ENCODE results near the gene TRIM44.

Gene TRIM44

GRCh38 chr11:35814081-35814695, 151.6 kb downstream of the TRIM44 start:
- CTCF ChIA-PET = interaction anchor here (1.0 to 4.8 kb wide), 3 partner anchors 8 to 11 kb away, joined by 4 to 48 read pairs (median 5); no protein-coding TSS in a partner anchor
- DNase-seq (ENCODE audit: extremely low spot score) = no peak
- no peak for TF ChIP-seq CTCF (IDR thresholded peaks at IDR 0.05; ENCODE audit: control extremely low read depth, extremely low read depth, low read depth, missing control alignments)
- POLR2A ChIA-PET = no interaction called here

DNA sequence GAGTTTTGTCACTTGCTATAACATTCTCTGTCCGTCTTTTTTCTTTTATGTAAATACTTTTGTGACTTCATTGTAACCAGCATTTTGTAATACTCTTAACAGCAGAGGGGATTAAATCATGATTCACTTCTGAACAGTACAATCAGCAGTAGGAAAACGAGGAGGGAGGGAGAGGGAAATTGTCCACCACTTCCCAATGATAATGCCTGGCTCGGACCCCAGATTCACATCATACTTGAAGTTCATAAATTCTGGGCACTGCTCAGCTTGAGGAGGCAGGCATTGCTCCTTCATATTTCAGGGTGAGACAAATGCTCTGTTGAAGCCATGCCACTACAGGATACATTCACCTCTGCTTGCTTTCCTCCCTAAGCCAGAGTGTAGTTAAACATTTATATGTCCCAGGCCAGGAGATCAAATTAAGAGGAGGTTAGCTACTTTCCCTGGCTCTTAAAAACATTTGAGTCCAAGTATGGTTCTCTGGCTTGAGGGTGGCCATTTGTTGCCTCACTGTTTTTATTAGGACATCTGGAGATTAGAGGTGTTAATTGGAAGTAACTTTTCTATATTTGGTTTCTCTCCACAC, 152.2 kb downstream of the TRIM44 start:
- DNase-seq (ENCODE audit: extremely low spot score) = no peak
- TF ChIP-seq CTCF (IDR thresholded peaks at IDR 0.05; ENCODE audit: control extremely low read depth, extremely low read depth, low read depth, missing control alignments) = no peak
- CTCF ChIA-PET = interaction anchor here (1.7 to 4.8 kb wide), 2 partner anchors 7 to 12 kb away, joined by 5 to 48 read pairs; no protein-coding TSS in a partner anchor
- POLR2A ChIA-PET = no interaction called here

- no peak for TF ChIP-seq CTCF (IDR thresholded peaks at IDR 0.05; ENCODE audit: control extremely low read depth, extremely low read depth, low read depth, missing control alignments)
- no peak for DNase-seq (ENCODE audit: extremely low spot score)
- POLR2A ChIA-PET = no interaction called here
- CTCF ChIA-PET = interaction anchor here (1.5 to 2.4 kb wide), 3 partner anchors 9 to 16 kb away, joined by 3 to 6 read pairs (median 5); no protein-coding TSS in a partner anchor
Measured at GRCh38 chr11:35815556-35816315, 153.2 kb downstream of the TRIM44 start.

DNA sequence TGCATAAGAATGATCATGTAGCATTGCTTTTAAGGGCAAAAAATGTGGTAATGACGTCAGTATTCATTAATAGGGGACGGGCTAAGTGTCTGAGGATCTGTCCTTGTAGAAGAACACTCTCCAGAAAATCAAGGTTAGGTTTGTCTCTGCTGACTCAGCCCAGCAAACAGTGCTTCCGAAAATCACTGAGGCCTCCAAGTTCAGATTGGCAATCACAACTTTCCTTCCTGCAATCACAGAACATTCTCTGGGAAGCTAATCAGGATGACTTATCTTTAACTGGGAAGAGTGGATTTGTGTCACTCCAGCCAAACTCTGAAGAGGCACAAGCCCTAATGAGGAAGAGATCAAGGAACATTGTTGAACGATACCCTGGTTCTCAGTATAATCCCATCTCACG, 158.0 kb downstream of the TRIM44 start:
- TF ChIP-seq CTCF (IDR thresholded peaks at IDR 0.05; ENCODE audit: control extremely low read depth, extremely low read depth, low read depth, missing control alignments) = no peak
- CTCF ChIA-PET = interaction anchor here (1.1 to 6.2 kb wide), 18 partner anchors 8 to 672 kb away, joined by 3 to 59 read pairs (median 14); partner anchors contain the start of gene FJX1
- POLR2A ChIA-PET = no interaction called here
- DNase-seq (ENCODE audit: extremely low spot score) = no peak

DNA sequence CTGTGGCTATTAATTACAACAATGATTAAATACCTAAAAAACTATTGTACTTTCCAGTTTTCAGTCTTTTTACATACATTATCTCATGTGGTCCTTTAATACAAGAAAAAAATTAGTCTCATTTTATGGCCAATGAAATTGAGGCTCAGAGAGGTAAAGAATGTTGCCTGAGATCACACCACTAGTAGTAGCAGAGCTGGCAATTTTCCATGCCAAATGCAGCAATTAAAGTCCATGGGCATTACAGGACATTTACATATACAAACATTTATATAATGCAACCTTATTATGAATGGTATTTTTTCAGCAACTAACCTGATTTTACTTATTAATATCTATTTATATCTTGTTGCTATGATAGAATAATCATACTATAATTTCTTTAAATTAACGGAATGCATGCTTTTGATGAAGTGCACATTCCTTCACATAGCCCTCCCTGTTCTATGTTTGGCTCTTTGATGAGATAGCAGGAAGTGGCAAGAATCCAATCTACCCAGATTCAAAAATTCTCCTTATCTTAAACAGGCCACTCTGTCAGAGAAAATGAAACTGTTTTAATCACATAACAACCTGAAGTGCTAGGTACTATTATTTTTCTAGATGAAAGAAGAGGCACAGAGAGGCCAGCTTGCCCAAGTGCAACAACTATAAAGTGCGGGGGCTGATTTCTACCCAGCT, 160.4 kb downstream of the TRIM44 start:
- TF ChIP-seq CTCF (IDR thresholded peaks at IDR 0.05; ENCODE audit: control extremely low read depth, extremely low read depth, low read depth, missing control alignments) = no peak
- DNase-seq (ENCODE audit: extremely low spot score) = no peak
- POLR2A ChIA-PET = no interaction called here
- CTCF ChIA-PET = interaction anchor here (0.6 to 6.2 kb wide), 72 partner anchors 9 to 672 kb away, joined by 3 to 59 read pairs (median 5); partner anchors contain the start of gene FJX1

GRCh38 chr11:35823742-35824298, 161.2 kb downstream of the TRIM44 start:
- ChIA-PET CTCF (interaction anchor here (0.9 to 6.2 kb wide), 11 partner anchors 8 to 291 kb away, joined by 3 to 59 read pairs (median 6); no protein-coding TSS in a partner anchor), POLR2A (no interaction called here)
- no peak for DNase-seq (ENCODE audit: extremely low spot score)
- no peak for TF ChIP-seq CTCF (IDR thresholded peaks at IDR 0.05; ENCODE audit: control extremely low read depth, extremely low read depth, low read depth, missing control alignments)

Measured in GM10248 (cell line).